ENCODE measurements around the gene FBXO7.

- TF ChIP-seq CTCF (IDR thresholded peaks at IDR 0.05) (no peak), POLR2A (IDR thresholded peaks at IDR 0.05) (no peak)
Measured at GRCh38 chr22:32469799-32470212, 4.8 kb upstream of the FBXO7 start.

All from heart left ventricle (tissue), 13 donors.